HFFc6 (cell line): ENCODE results near the gene NMRK2. TPM values are rescaled to one million over a fixed set of nuclear protein-coding genes. Genes with fewer than 3 reads are reported as not detected.
A peak's percentile ranks its signal among the peaks of the same experiment; 100 is the strongest.
"Not testable (repeated sequence)": the region's sequence is repeated elsewhere in the genome, so short reads cannot be mapped to it uniquely, and the experiment has no call there.

Experiments
- DNase-seq: peaks from one replicate; pipeline ENCODE4 v3.0.0-alpha.2; 2018
- H3K27ac Mint-ChIP-seq: 2 replicates; pipeline ENCODE4 v1.8.0; 2020; ENCODE audit warnings: mild to moderate bottlenecking, mixed read lengths
- H3K27me3 Mint-ChIP-seq: 2 replicates; pipeline ENCODE4 v1.8.0; 2021; ENCODE audit warnings: mild to moderate bottlenecking, moderate library complexity, mixed read lengths; ENCODE audit not compliant: insufficient read depth
- H3K36me3 Mint-ChIP-seq: 2 replicates; pipeline ENCODE4 v1.8.0; 2021; ENCODE audit warnings: low read depth, mixed read lengths
- H3K4me1 Mint-ChIP-seq: 2 replicates; pipeline ENCODE4 v1.8.0; 2020; ENCODE audit warnings: low read depth, mixed read lengths
- H3K4me3 Mint-ChIP-seq: 2 replicates; pipeline ENCODE4 v1.8.0; 2020; ENCODE audit warnings: mild to moderate bottlenecking, moderate library complexity, mixed read lengths
- H3K9me3 Mint-ChIP-seq: 2 replicates; pipeline ENCODE4 v1.8.0; 2020; ENCODE audit warnings: mild to moderate bottlenecking, mixed read lengths
- total RNA-seq, 6 experiments: library from RNA; stranded (reverse); fragmentation: NEBNext Ultra II Directional; extraction: Animal tissue kit (Norgen Biotek cat#: 25700); gene quantifications; 2 replicates in 1 of 6; 3 replicates in 5 of 6; pipeline ENCODE4 v1.2.3, GENCODE V29; 2021
- TF ChIP-seq, protein P1 (sequence below): fragments of 200-600 bp; sonication (generic); IDR thresholded peaks from 2 replicates; pipeline ENCODE4 v1.5.0; 2021; ENCODE audit warnings: antibody characterized with exemption, mild to moderate bottlenecking

Gene NMRK2
- total RNA-seq, 6 experiments from 2014 or later = not detected

DNA sequence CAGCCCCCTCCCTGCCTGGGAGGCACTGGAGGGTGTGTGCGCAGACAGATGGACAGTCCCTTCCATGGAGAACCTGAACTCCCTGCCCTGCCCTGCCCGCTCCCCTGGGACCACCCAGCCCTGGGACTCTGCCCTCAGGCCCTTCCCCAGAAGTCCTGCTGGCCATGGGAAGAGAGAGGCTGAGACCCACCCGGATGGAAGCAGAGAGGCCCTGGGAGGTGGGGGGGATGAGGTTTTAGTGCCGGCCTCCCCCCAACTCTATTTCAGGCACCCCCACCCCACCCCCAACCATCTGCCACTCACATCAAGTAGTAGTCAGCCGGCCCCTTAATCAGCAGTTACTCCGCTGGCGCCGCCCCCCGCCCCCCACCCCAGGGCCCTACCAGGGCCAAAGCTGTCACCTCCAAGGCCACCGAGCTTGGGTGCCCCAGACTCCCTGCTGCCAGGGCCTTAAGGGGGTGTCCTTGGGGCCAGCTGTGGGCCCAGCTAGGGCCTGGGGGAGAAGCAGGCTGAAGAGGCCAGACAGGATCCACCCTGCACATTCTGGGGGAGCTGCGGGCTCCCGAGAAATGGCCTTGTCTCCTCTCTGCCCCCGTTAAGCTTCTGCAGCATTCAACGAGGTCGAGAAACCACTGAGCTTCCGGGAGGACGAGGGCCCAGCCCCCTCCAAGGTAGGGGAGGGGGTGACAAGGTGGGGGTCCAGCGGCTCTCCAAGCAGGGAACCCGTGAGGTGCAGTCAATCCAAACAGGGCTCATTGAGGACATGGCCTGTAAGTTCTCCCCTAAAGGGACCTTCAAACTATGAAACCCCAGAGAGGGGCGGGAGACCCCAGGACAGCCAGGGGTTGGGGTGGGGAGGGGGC is 17.4 kb downstream of the NMRK2 start:
- TF ChIP-seq, protein P1, sequence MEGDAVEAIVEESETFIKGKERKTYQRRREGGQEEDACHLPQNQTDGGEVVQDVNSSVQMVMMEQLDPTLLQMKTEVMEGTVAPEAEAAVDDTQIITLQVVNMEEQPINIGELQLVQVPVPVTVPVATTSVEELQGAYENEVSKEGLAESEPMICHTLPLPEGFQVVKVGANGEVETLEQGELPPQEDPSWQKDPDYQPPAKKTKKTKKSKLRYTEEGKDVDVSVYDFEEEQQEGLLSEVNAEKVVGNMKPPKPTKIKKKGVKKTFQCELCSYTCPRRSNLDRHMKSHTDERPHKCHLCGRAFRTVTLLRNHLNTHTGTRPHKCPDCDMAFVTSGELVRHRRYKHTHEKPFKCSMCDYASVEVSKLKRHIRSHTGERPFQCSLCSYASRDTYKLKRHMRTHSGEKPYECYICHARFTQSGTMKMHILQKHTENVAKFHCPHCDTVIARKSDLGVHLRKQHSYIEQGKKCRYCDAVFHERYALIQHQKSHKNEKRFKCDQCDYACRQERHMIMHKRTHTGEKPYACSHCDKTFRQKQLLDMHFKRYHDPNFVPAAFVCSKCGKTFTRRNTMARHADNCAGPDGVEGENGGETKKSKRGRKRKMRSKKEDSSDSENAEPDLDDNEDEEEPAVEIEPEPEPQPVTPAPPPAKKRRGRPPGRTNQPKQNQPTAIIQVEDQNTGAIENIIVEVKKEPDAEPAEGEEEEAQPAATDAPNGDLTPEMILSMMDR = no peak
- peaks cover 22% of the 10 kb centered on the region for H3K27me3 Mint-ChIP-seq
- no peak for DNase-seq
- no peak overlapping the region for H3K4me3 Mint-ChIP-seq
- H3K36me3 Mint-ChIP-seq = no peaks in the 10 kb centered on the region
- no peaks in the 10 kb centered on the region for H3K4me1 Mint-ChIP-seq
- no peak overlapping the region for H3K27ac Mint-ChIP-seq
- H3K9me3 Mint-ChIP-seq = no peaks in the 10 kb centered on the region

DNA sequence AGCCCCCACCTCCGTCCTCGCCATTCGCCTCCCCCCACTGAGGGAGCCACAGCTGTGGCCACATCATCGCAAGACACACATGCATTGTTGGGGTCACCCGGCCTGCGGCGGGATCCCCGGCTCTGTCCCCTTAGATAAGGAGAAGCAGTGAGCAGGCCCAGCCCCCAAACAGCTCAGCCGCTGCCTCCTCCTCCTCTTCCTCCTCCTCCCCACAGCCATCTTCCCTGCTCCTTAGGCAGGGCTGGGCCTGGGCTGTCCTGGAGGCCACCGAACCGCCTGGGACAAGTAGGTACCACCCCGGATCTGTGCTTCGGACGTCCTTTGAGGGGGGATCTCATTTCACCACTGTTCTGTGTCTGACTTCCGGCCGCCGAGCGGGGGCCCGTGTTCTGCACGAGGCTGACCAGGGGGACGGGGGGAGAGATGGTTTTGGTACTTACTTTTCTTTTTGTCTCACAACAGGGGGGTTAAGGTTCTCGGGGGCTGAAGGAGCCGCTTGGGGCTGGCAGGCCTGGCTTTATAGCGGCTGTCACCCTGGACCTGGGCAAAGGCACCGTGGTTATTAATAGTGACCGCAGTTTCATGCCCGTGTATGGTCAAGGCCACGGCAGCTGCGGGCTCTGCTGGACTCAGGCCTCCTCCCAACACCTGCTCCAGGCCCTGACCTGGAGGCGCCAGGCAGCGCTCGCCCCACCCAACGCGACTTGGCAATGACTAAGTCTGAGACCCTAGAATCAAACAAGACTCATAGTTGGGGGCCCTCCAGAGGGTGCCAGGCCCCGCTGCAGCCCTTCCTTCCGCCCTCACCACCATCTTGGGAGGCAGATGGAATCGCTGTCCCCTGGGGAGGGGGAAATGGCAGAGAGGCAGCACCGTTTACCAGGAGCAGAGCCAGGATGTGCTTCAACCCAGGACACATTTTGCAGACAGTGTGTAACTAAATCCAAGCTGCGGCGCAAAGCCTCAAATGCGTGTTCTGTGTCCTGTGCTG is 18.3 kb downstream of the NMRK2 start:
- H3K4me3 Mint-ChIP-seq = no peak overlapping the region
- no peaks in the 10 kb centered on the region for H3K4me1 Mint-ChIP-seq
- TF ChIP-seq, protein P1 = no peak
- H3K27me3 Mint-ChIP-seq = peaks cover 22% of the 10 kb centered on the region
- no peak for DNase-seq
- no peaks in the 10 kb centered on the region for H3K36me3 Mint-ChIP-seq
- no peaks in the 10 kb centered on the region for H3K9me3 Mint-ChIP-seq
- no peak overlapping the region for H3K27ac Mint-ChIP-seq

DNA sequence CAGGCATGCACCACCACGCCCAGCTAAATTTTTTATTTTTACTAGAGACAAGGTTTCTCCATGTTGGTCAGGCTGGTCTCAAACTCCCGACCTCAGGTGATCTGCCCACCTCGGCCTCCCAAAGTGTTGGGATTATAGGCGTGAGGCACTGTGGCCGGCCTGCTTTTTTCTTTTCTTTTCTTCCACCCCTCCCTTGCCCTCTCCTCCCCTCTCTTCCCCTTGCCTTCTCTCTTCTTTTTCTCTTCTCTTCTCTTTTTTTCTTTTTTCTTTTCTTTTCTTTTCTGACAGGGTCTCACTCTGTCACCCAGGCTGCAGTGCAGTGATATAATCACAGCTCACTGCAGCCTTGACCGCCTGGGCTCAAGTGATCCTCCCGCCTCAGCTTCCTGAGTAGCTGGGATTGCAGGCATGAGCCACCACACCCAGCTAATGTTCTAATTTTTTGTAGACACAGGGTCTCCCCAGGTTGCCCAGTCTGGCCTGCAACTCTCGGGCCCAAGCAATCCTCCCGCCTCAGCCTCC is 19.9 kb downstream of the NMRK2 start:
- H3K4me3 Mint-ChIP-seq = not testable (repeated sequence)

DNA sequence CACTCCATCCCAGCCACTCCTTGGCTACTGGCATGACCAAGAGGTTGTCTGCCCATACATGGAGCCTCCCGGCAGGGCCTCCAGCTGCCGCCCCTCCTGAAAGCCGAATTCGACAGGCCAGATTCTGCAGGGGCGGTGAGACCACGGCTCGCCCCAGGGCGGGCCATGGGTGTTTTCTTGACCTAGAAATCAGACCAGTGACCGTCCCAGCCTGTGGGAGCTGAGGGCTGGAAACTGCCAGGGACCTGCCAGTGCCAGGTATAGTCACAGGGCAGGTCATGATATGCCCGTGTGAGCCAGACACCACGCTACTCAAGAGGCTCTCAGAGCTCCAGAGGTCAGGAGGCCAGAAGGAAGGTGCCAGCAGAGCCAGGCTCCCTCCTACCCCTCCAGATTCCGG is 21.2 kb downstream of the NMRK2 start:
- Mint-ChIP-seq H3K27me3 (peaks cover 19% of the 10 kb centered on the region), H3K4me1 (peaks cover 8% of the 10 kb centered on the region), H3K9me3 (no peaks in the 10 kb centered on the region), H3K27ac (no peak overlapping the region), H3K36me3 (peaks cover 7% of the 10 kb centered on the region), H3K4me3 (no peak overlapping the region)
- no peak for DNase-seq
- TF ChIP-seq, protein P1 = no peak

More for the DNA sequence above, 19.9 kb downstream of the NMRK2 start:
- DNase-seq, H3K36me3 Mint-ChIP-seq, H3K4me1 Mint-ChIP-seq, H3K9me3 Mint-ChIP-seq: not testable (repeated sequence)
- peak overlapping the region; percentile 24; the same call in 1 of the 2 replicates for H3K27ac Mint-ChIP-seq
- H3K27me3 Mint-ChIP-seq = peaks cover 19% of the 10 kb centered on the region

DNA sequence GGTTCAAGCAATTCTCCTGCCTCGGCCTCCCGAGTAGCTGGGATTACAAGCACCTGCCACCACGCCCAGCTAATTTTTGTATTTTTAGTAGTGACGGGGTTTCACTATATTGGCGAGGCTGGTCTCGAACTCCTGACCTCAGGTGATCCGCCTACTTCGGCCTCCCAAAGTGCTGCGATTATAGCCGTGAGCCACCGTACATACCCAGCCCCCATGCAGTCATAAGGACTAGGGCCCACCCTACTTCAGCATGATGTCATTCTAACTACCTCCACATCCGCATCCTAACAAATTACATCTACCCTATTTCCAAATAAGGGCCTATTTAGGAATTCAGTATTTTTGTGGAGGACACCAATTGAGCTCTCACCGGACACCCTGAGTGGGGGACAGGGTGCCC is 22.4 kb downstream of the NMRK2 start:
- not testable (repeated sequence) for H3K36me3 Mint-ChIP-seq, H3K4me1 Mint-ChIP-seq, H3K4me3 Mint-ChIP-seq, H3K9me3 Mint-ChIP-seq, DNase-seq
- H3K27me3 Mint-ChIP-seq = peaks cover 20% of the 10 kb centered on the region
- peak overlapping the region; percentile 16; the same call in 1 of the 2 replicates for H3K27ac Mint-ChIP-seq

DNA sequence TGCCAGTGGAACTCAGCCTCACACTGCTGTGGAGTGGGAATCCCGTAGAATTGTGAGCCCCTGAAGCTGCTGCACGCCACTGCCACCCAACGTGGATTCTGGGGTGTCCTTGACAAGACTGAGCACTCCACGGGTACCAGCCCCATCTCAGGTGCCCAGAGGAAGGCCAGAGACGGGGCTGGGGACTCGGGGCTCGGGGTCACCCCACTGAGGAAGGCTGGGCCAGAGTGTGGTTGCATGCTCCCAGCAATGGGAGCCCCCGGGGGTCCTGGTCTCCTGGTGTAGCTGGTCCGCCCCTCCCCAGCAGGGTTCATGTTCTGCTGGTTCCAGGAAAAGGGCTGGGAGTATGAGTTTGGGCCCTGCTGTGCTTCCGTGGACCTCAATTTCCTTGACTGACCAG is 22.8 kb downstream of the NMRK2 start:
- Mint-ChIP-seq H3K4me3 (no peak overlapping the region; the same call in 1 of the 2 replicates), H3K27ac (no peak overlapping the region), H3K9me3 (no peaks in the 10 kb centered on the region), H3K36me3 (peaks cover 7% of the 10 kb centered on the region), H3K4me1 (peaks cover 8% of the 10 kb centered on the region), H3K27me3 (peaks cover 22% of the 10 kb centered on the region)
- no peak for DNase-seq
- TF ChIP-seq, protein P1 = no peak
